ENCODE measurements around the gene RTL9. TPM values are rescaled to one million over a fixed set of nuclear protein-coding genes. Genes with fewer than 3 reads are reported as not detected.

Gene RTL9
- total and polyA plus RNA-seq, 2 donors (not counting 3 experiments of a cell fraction or from before 2014, with no cell fraction given), result not detected

GRCh38 chrX:110402091-110402849 lies 43.6 kb downstream of the RTL9 start:
- intact Hi-C loops (cut with micrococcal nuclease), result no loop called here
- no peak overlapping the region for H3K4me2 ChIP-seq (ENCODE audit: insufficient read depth, low read length)

More at GRCh38 chrX:110402091-110402849, 43.6 kb downstream of the RTL9 start:
- dilution Hi-C loops (cut with MboI; ENCODE audit: extremely low pct_ligation_motif_present, low sequenced_read_pairs), result no loop called here
- Histone ChIP-seq H3K9me3 (replicated peaks; ENCODE audit: control insufficient read depth, insufficient read depth, low read length) (no peaks in the 10 kb centered on the region), H3K27ac (ENCODE audit: insufficient read depth, low read depth, low read length) (no peak overlapping the region), H3K79me2 (ENCODE audit: control insufficient read depth, insufficient read depth, low read length) (no peaks in the 10 kb centered on the region), H3K9me1 (replicated peaks; ENCODE audit: control insufficient read depth, extremely low read depth, insufficient read depth, low read length) (no peaks in the 10 kb centered on the region), H2AFZ (ENCODE audit: low read depth, low read length) (no peak overlapping the region), H3K36me3 (ENCODE audit: control insufficient read depth in 2 of 2, extremely low read depth in 1 of 2, insufficient read depth in 2 of 2, low read length in 2 of 2) (no peaks in the 10 kb centered on the region), H3K9ac (replicated peaks; ENCODE audit: extremely low read depth, insufficient read depth, low read length) (no peak overlapping the region), H3K4me3 (replicated peaks in 1 of 3; ENCODE audit: insufficient read depth in 1 of 3, low read depth in 1 of 3, low read length in 3 of 3) (no peak overlapping the region), H3K4me1 (ENCODE audit: control insufficient read depth, extremely low read depth, insufficient read depth, low read length) (no peaks in the 10 kb centered on the region), H3K27me3 (ENCODE audit: control insufficient read depth in 2 of 2, insufficient read depth in 2 of 2, low read length in 2 of 2) (peaks cover 0 to 2% of the 10 kb centered on the region in 2 experiments), H4K20me1 (replicated peaks; ENCODE audit: control insufficient read depth, extremely low read depth, insufficient read depth, low read length) (no peaks in the 10 kb centered on the region)
- no peak for FAIRE-seq
- ChIA-PET CTCF (interaction anchor here (2.6 kb wide), 1 partner anchor 242 kb away, joined by 8 read pairs; no protein-coding TSS in a partner anchor), POLR2A (no interaction called here)
- TF ChIP-seq EZH2 (IDR thresholded peaks at IDR 0.05; ENCODE audit: borderline replicate concordance, low read depth, low read length, severe bottlenecking) (no peak), GATA2 (IDR thresholded peaks at IDR 0.05; ENCODE audit: insufficient read depth, insufficient read length, low read depth, low read length) (no peak), CTCF (IDR thresholded peaks at IDR 0.05; ENCODE audit: extremely low read depth in 1 of 2, insufficient read depth in 1 of 2, low read depth in 1 of 2, low read length in 2 of 2) (no peak), FOS (IDR thresholded peaks at IDR 0.05; ENCODE audit: borderline replicate concordance, insufficient read depth, low read length) (no peak)
- BruUV-seq (replicated peaks), result no TSS peak
- no peak for DNase-seq (ENCODE audit: low read depth, low spot score)
